OCI-LY7 (cell line): ENCODE data around the gene ARL11.

Experiments
- EZH2phosphoT487 ChIP-seq: fragments of 200-600 bp; sonication (generic); IDR thresholded peaks from 2 replicates; pipeline ENCODE4 v1.6.1; 2018; ENCODE audit warnings: low read depth, borderline replicate concordance, mild to moderate bottlenecking, mixed run types, antibody characterized with exemption, low read length, moderate library complexity, mixed read lengths
- TF ChIP-seq, protein P1 (sequence below): fragments of 200-600 bp; sonication (generic); conservative IDR thresholded peaks from 2 replicates; pipeline ENCODE4 v1.5.1; 2014; ENCODE audit warnings: mild to moderate bottlenecking, antibody characterized with exemption, low read length, moderate library complexity, mixed read lengths

DNA sequence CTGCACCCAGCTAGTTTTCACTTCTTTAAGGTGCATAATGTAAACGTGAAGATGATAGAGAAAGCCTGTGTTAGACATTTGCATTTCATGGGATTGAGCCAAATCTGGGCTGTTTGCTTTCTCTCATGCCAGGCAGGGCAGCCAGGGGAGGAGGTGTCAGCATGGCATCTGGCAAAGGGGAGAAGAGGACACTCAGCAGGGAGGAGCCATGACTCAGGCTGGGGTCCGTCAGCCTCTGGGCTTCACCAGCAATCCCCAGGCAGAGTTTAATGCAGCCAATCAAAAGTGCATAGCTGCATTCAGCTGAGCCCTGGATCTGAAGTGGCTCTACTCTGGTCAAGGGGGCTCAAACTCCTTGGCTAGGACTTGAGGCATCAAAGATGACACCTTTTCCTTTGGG, 39.5 kb downstream of the ARL11 start:
- TF ChIP-seq, protein P1, sequence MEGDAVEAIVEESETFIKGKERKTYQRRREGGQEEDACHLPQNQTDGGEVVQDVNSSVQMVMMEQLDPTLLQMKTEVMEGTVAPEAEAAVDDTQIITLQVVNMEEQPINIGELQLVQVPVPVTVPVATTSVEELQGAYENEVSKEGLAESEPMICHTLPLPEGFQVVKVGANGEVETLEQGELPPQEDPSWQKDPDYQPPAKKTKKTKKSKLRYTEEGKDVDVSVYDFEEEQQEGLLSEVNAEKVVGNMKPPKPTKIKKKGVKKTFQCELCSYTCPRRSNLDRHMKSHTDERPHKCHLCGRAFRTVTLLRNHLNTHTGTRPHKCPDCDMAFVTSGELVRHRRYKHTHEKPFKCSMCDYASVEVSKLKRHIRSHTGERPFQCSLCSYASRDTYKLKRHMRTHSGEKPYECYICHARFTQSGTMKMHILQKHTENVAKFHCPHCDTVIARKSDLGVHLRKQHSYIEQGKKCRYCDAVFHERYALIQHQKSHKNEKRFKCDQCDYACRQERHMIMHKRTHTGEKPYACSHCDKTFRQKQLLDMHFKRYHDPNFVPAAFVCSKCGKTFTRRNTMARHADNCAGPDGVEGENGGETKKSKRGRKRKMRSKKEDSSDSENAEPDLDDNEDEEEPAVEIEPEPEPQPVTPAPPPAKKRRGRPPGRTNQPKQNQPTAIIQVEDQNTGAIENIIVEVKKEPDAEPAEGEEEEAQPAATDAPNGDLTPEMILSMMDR, result no peak
- TF ChIP-seq EZH2phosphoT487, result no peak
